Measurements from ENCODE around the gene KLHL4. TPM values are rescaled to one million over a fixed set of nuclear protein-coding genes. Genes with fewer than 3 reads are reported as not detected.
A peak's percentile ranks its signal among the peaks of the same experiment; 100 is the strongest.

KLHL4 gene
- total and polyA plus RNA-seq, 9 of the 15 experiments (the other 6 are each of a cell fraction or from before 2014, with no cell fraction given): 0.04 to 0.16 (median 0.06) TPM; not detected in 1

- Histone ChIP-seq H3K9me1 (ENCODE audit: control insufficient read depth, insufficient read depth, low read length) (no peaks in the 10 kb centered on the region), H3K4me3 (no peak overlapping the region), H3K27me3 (ENCODE audit: control insufficient read depth in 2 of 2, insufficient read depth in 2 of 2, low read length in 2 of 2) (no peaks in the 10 kb centered on the region), H3K79me2 (ENCODE audit: control insufficient read depth, insufficient read depth, low read length) (peaks cover 16% of the 10 kb centered on the region; the same call in 2 of the 3 replicates), H3K36me3 (ENCODE audit: control insufficient read depth, insufficient read depth, low read length) (no peaks in the 10 kb centered on the region), H3K4me2 (ENCODE audit: insufficient read depth, low read length) (peak overlapping the region; percentile 25; the same call in 1 of the 2 replicates), H3K9me3 (replicated peaks; ENCODE audit: control insufficient read depth, insufficient read depth, low read depth, low read length) (no peaks in the 10 kb centered on the region; the same call in 1 of the 2 replicates), H3K27ac (ENCODE audit: extremely low read depth, low read depth, low read length) (peak overlapping the region; percentile 56; the same call in 1 of the 3 replicates), H3K4me1 (replicated peaks in 1 of 2; ENCODE audit: control insufficient read depth in 2 of 2, insufficient read depth in 2 of 2, low read length in 2 of 2) (no peaks in the 10 kb centered on the region), H2AFZ (ENCODE audit: low read depth, low read length) (no peak overlapping the region), H4K20me1 (replicated peaks; ENCODE audit: control insufficient read depth, insufficient read depth, low read length) (no peaks in the 10 kb centered on the region), H3K9ac (ENCODE audit: insufficient read depth in 1 of 2, low read depth in 2 of 2, low read length in 2 of 2) (no peak overlapping the region)
- ChIA-PET POLR2A (no interaction called here), CTCF (ENCODE audit: low intra/inter-chr PET ratio) (no interaction called here)
- DNase-seq (ENCODE audit: extremely low read depth in 1 of 4, low spot score in 3 of 4) (peak in 1 of 4 experiments; percentile 24), FAIRE-seq (peak; percentile 15), ATAC-seq (peak; percentile 42; the same call in 1 of the 3 replicates)
- 0% methylated on average over 2 of the region's 2 CpGs for WGBS (ENCODE audit: insufficient coverage, low coverage, missing lambda C conversion rate)
- BruUV-seq (replicated peaks): no TSS peak
- in situ Hi-C loops (cut with MboI): no loop called here
- intact Hi-C loops (cut with micrococcal nuclease): no loop called here
- TF ChIP-seq TRIM24 (IDR thresholded peaks at IDR 0.05): 0 out of 4 replicates have a peak, but pooled peaks of 1 of the 2 experiments have one; percentile 20
- TF ChIP-seq ELF1 (tag; IDR thresholded peaks at IDR 0.05): no peak
- peak; percentile 36; the same call in 1 of the 2 replicates for TF ChIP-seq TAL1 (IDR thresholded peaks at IDR 0.05)
- no peak for TF ChIP-seq PURB (CRISPR knock-in tag; IDR thresholded peaks at IDR 0.05; ENCODE audit: low read depth)
- peak; percentile 63 for TF ChIP-seq ARID1B (IDR thresholded peaks at IDR 0.05)
- no peak for TF ChIP-seq POLR2AphosphoS5 (IDR thresholded peaks at IDR 0.05; ENCODE audit: control insufficient read depth, insufficient read depth, low read depth, low read length)
- no peak for TF ChIP-seq ZZZ3 (IDR thresholded peaks at IDR 0.05)
- peak; percentile 82 for TF ChIP-seq HMBOX1 (IDR thresholded peaks at IDR 0.05)
- TF ChIP-seq EP300 (IDR thresholded peaks at IDR 0.05; ENCODE audit: low read length): peak; percentile 5; the same call in 1 of the 2 replicates
- TF ChIP-seq CBX2 (IDR thresholded peaks at IDR 0.05; ENCODE audit: insufficient read depth, low read length, poor library complexity, severe bottlenecking): no peak
- TF ChIP-seq ZBTB2 (IDR thresholded peaks at IDR 0.05): no peak
- TF ChIP-seq OTX1 (CRISPR knock-in tag; IDR thresholded peaks at IDR 0.05): no peak
- TF ChIP-seq SMARCA4 (IDR thresholded peaks at IDR 0.05): peak; percentile 33; the same call in 1 of the 2 replicates
- peak; percentile 24; the same call in 1 of the 2 replicates for TF ChIP-seq SPI1 (IDR thresholded peaks at IDR 0.05; ENCODE audit: borderline replicate concordance, low read depth, low read length)
- TF ChIP-seq FOXO4 (CRISPR knock-in tag; IDR thresholded peaks at IDR 0.05): no peak
- no peak for TF ChIP-seq MYNN (IDR thresholded peaks at IDR 0.05)
- TF ChIP-seq MYNN (CRISPR knock-in tag; IDR thresholded peaks at IDR 0.05): no peak
- no peak for TF ChIP-seq TAF1 (IDR thresholded peaks at IDR 0.05; ENCODE audit: control insufficient read depth, extremely low read depth, insufficient read depth, low read length, severe bottlenecking)
- no peak for TF ChIP-seq SRF (CRISPR knock-in tag; IDR thresholded peaks at IDR 0.05)
- peak; percentile 24; the same call in 1 of the 2 replicates for TF ChIP-seq NCOR1 (IDR thresholded peaks at IDR 0.05)
- TF ChIP-seq MAFF (IDR thresholded peaks at IDR 0.05; ENCODE audit: low read length): no peak
- 0 out of 2 replicates have a peak, but pooled peaks have one; percentile 42 for TF ChIP-seq TCF3 (CRISPR knock-in tag; IDR thresholded peaks at IDR 0.05)
Observed at GRCh38 chrX:87468941-87469340, 48.7 kb upstream of the KLHL4 start.

Measured in K562 (cell line).